DND-41 (cell line): Measurements from ENCODE around the gene GPR151.

Experiments used
- CTCF ChIP-seq: IDR thresholded peaks from 2 replicates; pipeline ENCODE4 v1.5.1; 2012; ENCODE audit warnings: borderline replicate concordance, low read length, moderate library complexity, mild to moderate bottlenecking; ENCODE audit not compliant: poor library complexity, severe bottlenecking; ENCODE audit errors: extremely low read depth
- EZH2 ChIP-seq: IDR thresholded peaks from 3 replicates; pipeline ENCODE4 v1.6.1; 2012; ENCODE audit warnings: borderline replicate concordance, low read depth, mild to moderate bottlenecking, moderate library complexity, low read length, inconsistent platforms; ENCODE audit not compliant: severe bottlenecking

GRCh38 chr5:146515473-146516150 lies 378 bp downstream of the GPR151 start:
- TF ChIP-seq CTCF (no peak), EZH2 (no peak)
